Glutamatergic neuron (in vitro differentiated cells): Measurements from ENCODE around the gene RAD51B. TPM values are rescaled to one million over a fixed set of nuclear protein-coding genes. Genes with fewer than 3 reads are reported as not detected.

Experiments used
- DNase-seq: peaks from one replicate; pipeline ENCODE4 v3.0.0; 2022
- H3K27ac Mint-ChIP-seq: one replicate; pipeline ENCODE4 v1.8.0; 2020; ENCODE audit warnings: mild to moderate bottlenecking, mixed read lengths, inconsistent platforms; ENCODE audit not compliant: unreplicated experiment
- H3K27me3 Mint-ChIP-seq: one replicate; pipeline ENCODE4 v1.8.0; 2020; ENCODE audit warnings: mild to moderate bottlenecking, moderate library complexity, mixed read lengths, inconsistent platforms; ENCODE audit not compliant: unreplicated experiment
- H3K36me3 Mint-ChIP-seq: one replicate; pipeline ENCODE4 v1.8.0; 2020; ENCODE audit warnings: mild to moderate bottlenecking, mixed read lengths, inconsistent platforms; ENCODE audit not compliant: unreplicated experiment
- H3K4me1 Mint-ChIP-seq: one replicate; pipeline ENCODE4 v1.8.0; 2020; ENCODE audit warnings: mild to moderate bottlenecking, low read depth, mixed read lengths, inconsistent platforms; ENCODE audit not compliant: unreplicated experiment
- H3K4me3 Mint-ChIP-seq: one replicate; pipeline ENCODE4 v1.8.0; 2020; ENCODE audit warnings: mild to moderate bottlenecking, mixed read lengths, inconsistent platforms; ENCODE audit not compliant: unreplicated experiment
- H3K9me3 Mint-ChIP-seq: one replicate; pipeline ENCODE4 v1.8.0; 2020; ENCODE audit warnings: mild to moderate bottlenecking, moderate library complexity, mixed read lengths, inconsistent platforms; ENCODE audit not compliant: unreplicated experiment
- CTCF ChIP-seq: fragments of 200-600 bp; sonication (generic); IDR thresholded peaks from one replicate; pipeline ENCODE4 v1.5.0; 2021; ENCODE audit not compliant: partially characterized antibody, unreplicated experiment
- total RNA-seq: library from RNA; stranded (reverse); fragmentation: NEBNext Ultra II Directional; extraction: Animal tissue kit (Norgen Biotek cat#: 25700); gene quantifications from one replicate; pipeline ENCODE4 v1.2.1, GENCODE V29; 2021; ENCODE audit not compliant: unreplicated experiment

The RAD51B gene
- total RNA-seq, 1 donor from 2014 or later = 9.7 TPM

- DNase-seq = no peak
- Mint-ChIP-seq H3K27me3 (peaks cover 1% of the 10 kb centered on the region), H3K36me3 (no peaks in the 10 kb centered on the region), H3K4me1 (peaks cover 1% of the 10 kb centered on the region), H3K4me3 (no peak overlapping the region), H3K27ac (no peak overlapping the region), H3K9me3 (no peaks in the 10 kb centered on the region)
- TF ChIP-seq CTCF = no peak
Observed at GRCh38 chr14:68634332-68634731, 814.8 kb downstream of the RAD51B start.

- H3K9me3 Mint-ChIP-seq = no peaks in the 10 kb centered on the region
- no peak overlapping the region for H3K4me3 Mint-ChIP-seq
- TF ChIP-seq CTCF = no peak
- no peak for DNase-seq
- peaks cover 1% of the 10 kb centered on the region for H3K4me1 Mint-ChIP-seq
- H3K27ac Mint-ChIP-seq = no peak overlapping the region
- peaks cover 1% of the 10 kb centered on the region for H3K27me3 Mint-ChIP-seq
- no peaks in the 10 kb centered on the region for H3K36me3 Mint-ChIP-seq
Observed at GRCh38 chr14:68634874-68635595, 815.5 kb downstream of the RAD51B start.

GRCh38 chr14:68636597-68636996 is 817.0 kb downstream of the RAD51B start:
- Mint-ChIP-seq H3K36me3 (peaks cover 13% of the 10 kb centered on the region), H3K27ac (no peak overlapping the region), H3K27me3 (peaks cover 1% of the 10 kb centered on the region), H3K4me1 (peaks cover 1% of the 10 kb centered on the region), H3K4me3 (no peak overlapping the region), H3K9me3 (no peaks in the 10 kb centered on the region)
- DNase-seq = no peak
- no peak for TF ChIP-seq CTCF

- Mint-ChIP-seq H3K36me3 (peaks cover 13% of the 10 kb centered on the region), H3K27me3 (peaks cover 1% of the 10 kb centered on the region), H3K27ac (no peak overlapping the region), H3K9me3 (no peaks in the 10 kb centered on the region), H3K4me3 (no peak overlapping the region), H3K4me1 (peaks cover 1% of the 10 kb centered on the region)
- TF ChIP-seq CTCF = no peak
- DNase-seq = no peak
Observed at GRCh38 chr14:68637106-68638021, 817.8 kb downstream of the RAD51B start.
